Glutamatergic neuron (in vitro differentiated cells): Measurements from ENCODE around the gene PGPEP1. TPM values are rescaled to one million over a fixed set of nuclear protein-coding genes. Genes with fewer than 3 reads are reported as not detected.
"Not testable (repeated sequence)": the region's sequence is repeated elsewhere in the genome, so short reads cannot be mapped to it uniquely, and the experiment has no call there.

Source experiments
- DNase-seq: peaks from one replicate; pipeline ENCODE4 v3.0.0; 2022
- H3K27ac Mint-ChIP-seq: one replicate; pipeline ENCODE4 v1.8.0; 2020; ENCODE audit warnings: mild to moderate bottlenecking, mixed read lengths, inconsistent platforms; ENCODE audit not compliant: unreplicated experiment
- H3K27me3 Mint-ChIP-seq: one replicate; pipeline ENCODE4 v1.8.0; 2020; ENCODE audit warnings: mild to moderate bottlenecking, moderate library complexity, mixed read lengths, inconsistent platforms; ENCODE audit not compliant: unreplicated experiment
- H3K36me3 Mint-ChIP-seq: one replicate; pipeline ENCODE4 v1.8.0; 2020; ENCODE audit warnings: mild to moderate bottlenecking, mixed read lengths, inconsistent platforms; ENCODE audit not compliant: unreplicated experiment
- H3K4me1 Mint-ChIP-seq: one replicate; pipeline ENCODE4 v1.8.0; 2020; ENCODE audit warnings: mild to moderate bottlenecking, low read depth, mixed read lengths, inconsistent platforms; ENCODE audit not compliant: unreplicated experiment
- H3K4me3 Mint-ChIP-seq: one replicate; pipeline ENCODE4 v1.8.0; 2020; ENCODE audit warnings: mild to moderate bottlenecking, mixed read lengths, inconsistent platforms; ENCODE audit not compliant: unreplicated experiment
- H3K9me3 Mint-ChIP-seq: one replicate; pipeline ENCODE4 v1.8.0; 2020; ENCODE audit warnings: mild to moderate bottlenecking, moderate library complexity, mixed read lengths, inconsistent platforms; ENCODE audit not compliant: unreplicated experiment
- total RNA-seq: library from RNA; stranded (reverse); fragmentation: NEBNext Ultra II Directional; extraction: Animal tissue kit (Norgen Biotek cat#: 25700); gene quantifications from one replicate; pipeline ENCODE4 v1.2.1, GENCODE V29; 2021; ENCODE audit not compliant: unreplicated experiment
- TF ChIP-seq, protein P1 (sequence below): fragments of 200-600 bp; sonication (generic); IDR thresholded peaks from one replicate; pipeline ENCODE4 v1.5.0; 2021; ENCODE audit not compliant: partially characterized antibody, unreplicated experiment

PGPEP1 gene
- total RNA-seq, 1 donor from 2014 or later = 25.6 TPM

DNA sequence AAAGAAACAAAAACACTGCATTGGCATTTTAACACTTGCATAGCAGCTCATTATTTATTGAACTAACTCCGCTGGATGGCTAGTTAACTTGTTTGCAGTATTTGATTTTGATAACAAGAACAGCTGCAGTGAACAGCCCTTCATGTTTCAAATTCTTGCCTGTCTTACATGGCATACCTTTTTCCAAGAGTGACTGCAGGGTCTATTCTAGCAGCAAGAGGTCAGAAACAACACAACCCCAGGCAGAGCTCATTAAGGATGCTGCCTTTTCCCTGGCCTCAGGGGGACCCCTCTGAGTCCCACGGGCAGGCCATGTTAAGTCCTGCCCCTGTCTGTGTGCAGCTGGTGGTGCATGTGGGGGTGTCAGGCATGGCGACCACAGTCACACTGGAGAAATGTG, 16.6 kb downstream of the PGPEP1 start:
- TF ChIP-seq, protein P1, sequence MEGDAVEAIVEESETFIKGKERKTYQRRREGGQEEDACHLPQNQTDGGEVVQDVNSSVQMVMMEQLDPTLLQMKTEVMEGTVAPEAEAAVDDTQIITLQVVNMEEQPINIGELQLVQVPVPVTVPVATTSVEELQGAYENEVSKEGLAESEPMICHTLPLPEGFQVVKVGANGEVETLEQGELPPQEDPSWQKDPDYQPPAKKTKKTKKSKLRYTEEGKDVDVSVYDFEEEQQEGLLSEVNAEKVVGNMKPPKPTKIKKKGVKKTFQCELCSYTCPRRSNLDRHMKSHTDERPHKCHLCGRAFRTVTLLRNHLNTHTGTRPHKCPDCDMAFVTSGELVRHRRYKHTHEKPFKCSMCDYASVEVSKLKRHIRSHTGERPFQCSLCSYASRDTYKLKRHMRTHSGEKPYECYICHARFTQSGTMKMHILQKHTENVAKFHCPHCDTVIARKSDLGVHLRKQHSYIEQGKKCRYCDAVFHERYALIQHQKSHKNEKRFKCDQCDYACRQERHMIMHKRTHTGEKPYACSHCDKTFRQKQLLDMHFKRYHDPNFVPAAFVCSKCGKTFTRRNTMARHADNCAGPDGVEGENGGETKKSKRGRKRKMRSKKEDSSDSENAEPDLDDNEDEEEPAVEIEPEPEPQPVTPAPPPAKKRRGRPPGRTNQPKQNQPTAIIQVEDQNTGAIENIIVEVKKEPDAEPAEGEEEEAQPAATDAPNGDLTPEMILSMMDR = no peak
- Mint-ChIP-seq H3K4me1 (no peaks in the 10 kb centered on the region), H3K27me3 (peaks cover 6% of the 10 kb centered on the region), H3K4me3 (no peak overlapping the region), H3K36me3 (peaks cover 16% of the 10 kb centered on the region), H3K9me3 (no peaks in the 10 kb centered on the region), H3K27ac (no peak overlapping the region)
- DNase-seq = no peak

DNA sequence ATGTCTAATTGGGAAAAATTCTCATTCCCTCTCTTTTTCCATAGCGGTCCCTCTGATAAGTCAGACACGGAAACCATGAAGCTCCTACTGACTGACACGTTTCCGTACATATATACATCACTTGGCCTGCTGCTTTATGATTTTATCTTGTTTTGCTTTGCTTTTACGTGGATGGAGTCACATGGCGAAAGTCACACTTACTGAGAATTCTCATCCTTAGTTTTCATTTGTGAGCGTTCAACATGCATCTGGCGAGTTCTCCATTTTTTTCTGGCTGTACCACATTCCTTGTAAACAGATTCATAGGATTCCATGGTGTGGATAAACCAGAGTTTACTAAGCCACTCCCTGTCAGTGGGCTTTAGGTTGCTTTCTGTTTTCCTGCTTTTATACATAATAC, 21.2 kb downstream of the PGPEP1 start:
- H3K4me1 Mint-ChIP-seq = peaks cover 2% of the 10 kb centered on the region
- peaks cover 2% of the 10 kb centered on the region for H3K9me3 Mint-ChIP-seq
- H3K27me3 Mint-ChIP-seq = peaks cover 4% of the 10 kb centered on the region
- TF ChIP-seq, protein P1 = no peak
- no peak for DNase-seq
- no peak overlapping the region for H3K27ac Mint-ChIP-seq
- H3K36me3 Mint-ChIP-seq = peaks cover 17% of the 10 kb centered on the region
- no peak overlapping the region for H3K4me3 Mint-ChIP-seq

DNA sequence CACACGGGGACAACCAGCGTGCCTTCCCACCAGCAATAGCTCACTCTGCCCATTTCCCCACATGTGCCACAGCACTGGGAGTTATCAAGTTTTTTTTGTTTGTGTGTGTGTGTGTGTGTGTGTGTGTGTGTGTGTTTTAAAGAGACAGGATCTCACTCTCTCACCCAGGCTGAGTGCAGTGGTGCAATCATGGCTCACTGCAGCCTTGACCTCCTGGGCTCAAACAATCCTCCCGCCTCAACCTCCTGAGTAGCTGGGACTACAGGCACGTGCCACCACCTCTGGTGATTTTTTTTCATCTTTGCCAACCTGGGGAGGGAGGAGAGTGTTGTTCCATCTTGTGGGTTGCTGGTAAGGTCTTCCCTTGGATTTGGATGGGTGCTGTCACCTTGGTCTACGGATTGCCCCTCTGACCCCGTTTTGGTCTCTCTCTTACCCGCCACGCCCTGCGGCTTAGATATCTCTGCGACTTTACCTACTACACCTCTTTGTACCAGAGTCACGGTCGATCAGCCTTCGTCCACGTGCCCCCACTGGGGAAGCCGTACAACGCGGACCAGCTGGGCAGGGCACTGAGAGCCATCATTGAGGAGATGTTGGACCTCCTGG, 22.6 kb downstream of the PGPEP1 start:
- H3K4me1 Mint-ChIP-seq = peaks cover 2% of the 10 kb centered on the region
- H3K27me3 Mint-ChIP-seq = peaks cover 4% of the 10 kb centered on the region
- TF ChIP-seq, protein P1 = no peak
- H3K27ac Mint-ChIP-seq = no peak overlapping the region
- no peak overlapping the region for H3K4me3 Mint-ChIP-seq
- H3K9me3 Mint-ChIP-seq = peaks cover 5% of the 10 kb centered on the region
- no peak for DNase-seq
- peaks cover 12% of the 10 kb centered on the region for H3K36me3 Mint-ChIP-seq

DNA sequence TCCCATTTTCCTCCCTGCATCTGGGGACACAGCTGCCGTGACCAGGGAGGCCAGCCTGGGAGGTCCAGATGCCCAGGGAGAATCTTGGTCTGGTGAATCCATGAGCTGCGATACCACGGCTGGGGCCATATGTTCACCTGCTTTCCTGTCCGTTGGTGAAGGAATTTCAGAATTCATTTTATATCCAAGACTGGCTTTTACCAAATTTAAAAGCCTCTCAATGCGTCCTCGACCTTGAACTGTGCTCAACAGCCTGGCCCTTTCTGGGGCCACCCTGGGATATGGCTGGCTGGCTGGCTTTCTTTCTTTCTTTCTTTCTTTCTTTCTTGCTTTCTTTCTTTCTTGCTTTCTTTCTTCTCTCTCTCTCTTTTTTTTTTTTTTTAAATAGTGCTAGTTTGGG, 23.4 kb downstream of the PGPEP1 start:
- Mint-ChIP-seq H3K27ac (no peak overlapping the region), H3K27me3 (peaks cover 8% of the 10 kb centered on the region), H3K36me3 (peaks cover 10% of the 10 kb centered on the region), H3K4me1 (peaks cover 4% of the 10 kb centered on the region), H3K9me3 (peaks cover 8% of the 10 kb centered on the region), H3K4me3 (no peak overlapping the region)
- no peak for DNase-seq
- TF ChIP-seq, protein P1 = no peak

DNA sequence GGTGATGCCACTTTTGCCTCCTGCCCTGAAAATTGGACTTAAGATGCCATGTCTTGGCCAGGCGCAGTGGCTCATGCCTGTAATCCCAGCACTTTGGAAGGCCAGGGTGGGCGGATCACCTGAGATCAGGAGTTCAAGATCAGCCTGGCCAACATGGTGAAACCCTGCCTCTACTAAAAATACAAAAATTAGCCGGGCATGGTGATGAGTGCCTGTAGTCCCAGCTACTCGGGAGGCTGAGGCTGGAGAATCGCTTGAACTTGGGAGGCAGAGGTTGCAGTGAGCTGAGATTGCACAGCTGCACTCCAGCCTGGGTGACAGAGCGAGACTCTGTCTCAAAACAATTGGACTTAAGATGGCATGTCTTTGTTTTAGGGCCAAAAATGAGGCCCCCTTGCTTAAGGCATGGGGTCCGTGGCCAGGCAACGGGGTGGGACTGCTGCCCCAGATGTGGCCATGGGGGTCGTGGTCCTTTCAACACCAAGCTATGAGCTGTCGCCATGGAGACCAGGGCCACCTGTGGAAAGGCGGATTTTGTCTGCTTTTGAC, 24.0 kb downstream of the PGPEP1 start:
- DNase-seq, H3K4me1 Mint-ChIP-seq, H3K36me3 Mint-ChIP-seq, H3K27me3 Mint-ChIP-seq, H3K4me3 Mint-ChIP-seq, H3K27ac Mint-ChIP-seq, H3K9me3 Mint-ChIP-seq: not testable (repeated sequence)
